ENCODE results near the gene AP1B1. TPM values are rescaled to one million over a fixed set of nuclear protein-coding genes. Genes with fewer than 3 reads are reported as not detected.

Gene AP1B1
- total RNA-seq, 3 donors from 2014 or later, result 55.7 to 58.7 (median 58.2) TPM

- H3K27ac ChIP-seq, result peak overlapping the region; percentile 89 to 93
- no peak for DNase-seq (ENCODE audit: low spot score in 2 of 2)
- H3K27me3 ChIP-seq, result peaks cover 0 to 7% of the 10 kb centered on the region in 2 donors
- intact Hi-C loops (cut with DNase I; ENCODE audit: low total_unique reads), result no loop called here
- TF ChIP-seq CTCF (IDR thresholded peaks at IDR 0.05) (no peak), POLR2A (IDR thresholded peaks at IDR 0.05) (no peak), POLR2AphosphoS5 (IDR thresholded peaks at IDR 0.05) (no peak)
- no peaks in the 10 kb centered on the region for H3K36me3 ChIP-seq
- H3K4me1 ChIP-seq, result peaks cover 27 to 28% of the 10 kb centered on the region in 2 donors
- peak overlapping the region; percentile 9 to 93 (median 74) for H3K4me3 ChIP-seq
- H3K9me3 ChIP-seq, result no peaks in the 10 kb centered on the region
Observed at GRCh38 chr22:29308791-29309262, 79.5 kb downstream of the AP1B1 start.

- no peak for DNase-seq (ENCODE audit: low spot score in 2 of 2)
- H3K27ac ChIP-seq, result peak overlapping the region; percentile 89 to 93
- H3K9me3 ChIP-seq, result no peaks in the 10 kb centered on the region
- H3K4me3 ChIP-seq, result peak overlapping the region; percentile 74 to 93 (median 88)
- TF ChIP-seq POLR2A (IDR thresholded peaks at IDR 0.05) (no peak), POLR2AphosphoS5 (IDR thresholded peaks at IDR 0.05) (no peak), CTCF (IDR thresholded peaks at IDR 0.05) (no peak)
- H3K27me3 ChIP-seq, result peaks cover 0 to 1% of the 10 kb centered on the region in 2 donors
- intact Hi-C loops (cut with DNase I; ENCODE audit: low total_unique reads), result no loop called here
- H3K36me3 ChIP-seq, result no peaks in the 10 kb centered on the region
- peaks cover 24 to 27% of the 10 kb centered on the region in 2 donors for H3K4me1 ChIP-seq
Observed at GRCh38 chr22:29308148-29308790, 80.1 kb downstream of the AP1B1 start.

- peak overlapping the region; percentile 74 to 93 (median 88) for H3K4me3 ChIP-seq
- intact Hi-C loops (cut with DNase I; ENCODE audit: low total_unique reads), result no loop called here
- no peak for TF ChIP-seq POLR2A (IDR thresholded peaks at IDR 0.05)
- no peak for TF ChIP-seq POLR2AphosphoS5 (IDR thresholded peaks at IDR 0.05)
- TF ChIP-seq CTCF (IDR thresholded peaks at IDR 0.05), result no peak
- peak overlapping the region; percentile 89 to 93 for H3K27ac ChIP-seq
- no peak for DNase-seq (ENCODE audit: low spot score in 2 of 2)
- peaks cover 27 to 32% of the 10 kb centered on the region in 2 donors for H3K4me1 ChIP-seq
- no peaks in the 10 kb centered on the region for H3K27me3 ChIP-seq
- no peaks in the 10 kb centered on the region for H3K36me3 ChIP-seq
- H3K9me3 ChIP-seq, result no peaks in the 10 kb centered on the region
Observed at GRCh38 chr22:29307596-29308147, 80.7 kb downstream of the AP1B1 start.

GRCh38 chr22:29306835-29307595 lies 81.4 kb downstream of the AP1B1 start:
- H3K4me3 ChIP-seq, result peak overlapping the region; percentile 74 to 93 (median 88)
- peaks cover 27 to 32% of the 10 kb centered on the region in 2 donors for H3K4me1 ChIP-seq
- no peaks in the 10 kb centered on the region for H3K9me3 ChIP-seq
- H3K36me3 ChIP-seq, result no peaks in the 10 kb centered on the region
- H3K27me3 ChIP-seq, result no peaks in the 10 kb centered on the region
- DNase-seq (ENCODE audit: low spot score in 2 of 2), result peak; percentile 67 to 83
- intact Hi-C loops (cut with DNase I; ENCODE audit: low total_unique reads), result no loop called here
- peak overlapping the region; percentile 89 to 93 for H3K27ac ChIP-seq
- TF ChIP-seq POLR2A (IDR thresholded peaks at IDR 0.05), result no peak
- TF ChIP-seq CTCF (IDR thresholded peaks at IDR 0.05), result no peak
- TF ChIP-seq POLR2AphosphoS5 (IDR thresholded peaks at IDR 0.05), result no peak

Data from breast epithelium (tissue), 4 donors.